Right atrium auricular region (tissue), 2 donors: ENCODE results near the gene PRCP. TPM values are rescaled to one million over a fixed set of nuclear protein-coding genes. Genes with fewer than 3 reads are reported as not detected.

Experiments
- DNase-seq: peaks from one replicate; pipeline ENCODE4 v3.0.0-alpha.2; 2019; ENCODE audit warnings: low spot score
- H3K27ac ChIP-seq, 2 donors: fragments of 200-600 bp; sonication (generic); 1 replicate in 1 of 2; 2 replicates in 1 of 2; pipeline ENCODE4 v1.5.1; 2016 to 2019
- H3K27me3 ChIP-seq, 2 donors: fragments of 200-600 bp; sonication (generic); one replicate each; pipeline versions ENCODE4 v1.5.1 to v1.6.0; 2017 to 2019
- H3K36me3 ChIP-seq: fragments of 200-600 bp; sonication (generic); one replicate; pipeline ENCODE4 v1.5.1; 2016
- H3K4me1 ChIP-seq, 2 donors: fragments of 200-600 bp; sonication (generic); one replicate each; pipeline versions ENCODE4 v1.5.1 to v1.6.0; 2017 to 2019
- H3K4me3 ChIP-seq, 2 donors: fragments of 200-600 bp; sonication (generic); 1 replicate in 1 of 2; 2 replicates in 1 of 2; pipeline ENCODE4 v1.5.1; 2017 to 2019; ENCODE audit warnings: mild to moderate bottlenecking in 1 of 2, moderate library complexity in 1 of 2
- H3K9me3 ChIP-seq, 2 donors: fragments of 200-600 bp; sonication (generic); one replicate each; pipeline ENCODE4 v1.5.1; 2019
- total RNA-seq, 2 donors: library from RNA; depleted of rRNA; stranded (reverse); fragments of >200 nt; gene quantifications; one replicate each; pipeline ENCODE4 v1.1.0, GENCODE V29; 2016
- TF ChIP-seq, protein P1 (sequence below), 2 donors: fragments of 200-600 bp; sonication (generic); IDR thresholded peaks; one replicate each; pipeline ENCODE4 v1.5.1; 2019; ENCODE audit warnings: antibody characterized with exemption in 2 of 2

Gene PRCP
- total RNA-seq, 2 donors from 2014 or later, result 52.5 to 60.1 TPM

DNA sequence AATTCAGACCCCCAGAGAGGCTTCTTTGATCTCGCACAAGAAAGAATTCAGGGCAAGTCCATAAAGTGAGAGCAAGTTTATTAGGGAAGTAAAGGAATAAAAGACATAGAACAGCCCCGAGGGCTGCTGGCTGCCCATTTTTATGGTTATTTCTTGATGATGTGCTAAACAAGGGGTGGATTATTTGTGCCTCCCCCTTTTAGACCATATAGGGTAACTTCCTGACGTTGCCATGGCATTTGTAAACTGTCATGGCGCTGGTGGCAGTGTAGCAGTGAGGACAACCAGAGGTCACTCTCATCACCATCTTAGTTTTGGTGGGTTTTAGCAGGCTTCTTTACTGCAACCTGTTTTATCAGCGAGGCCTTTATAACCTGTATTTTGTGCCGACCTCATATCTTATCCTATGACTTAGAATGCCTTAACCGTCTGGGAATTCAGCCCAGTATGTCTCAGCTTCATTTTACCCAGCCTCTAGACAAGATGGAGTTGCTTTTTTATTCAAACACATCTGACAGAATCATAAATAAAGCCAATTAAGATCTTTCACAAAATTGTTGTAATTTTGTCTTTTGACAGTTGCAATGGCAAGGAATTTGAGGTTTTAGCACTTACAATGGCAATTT is 8.9 kb upstream of the PRCP start:
- no peak for DNase-seq
- H3K27ac ChIP-seq, result no peak overlapping the region
- peaks cover 0 to 10% of the 10 kb centered on the region in 2 donors for H3K9me3 ChIP-seq
- no peaks in the 10 kb centered on the region for H3K4me1 ChIP-seq
- H3K4me3 ChIP-seq, result no peak overlapping the region
- TF ChIP-seq, protein P1, sequence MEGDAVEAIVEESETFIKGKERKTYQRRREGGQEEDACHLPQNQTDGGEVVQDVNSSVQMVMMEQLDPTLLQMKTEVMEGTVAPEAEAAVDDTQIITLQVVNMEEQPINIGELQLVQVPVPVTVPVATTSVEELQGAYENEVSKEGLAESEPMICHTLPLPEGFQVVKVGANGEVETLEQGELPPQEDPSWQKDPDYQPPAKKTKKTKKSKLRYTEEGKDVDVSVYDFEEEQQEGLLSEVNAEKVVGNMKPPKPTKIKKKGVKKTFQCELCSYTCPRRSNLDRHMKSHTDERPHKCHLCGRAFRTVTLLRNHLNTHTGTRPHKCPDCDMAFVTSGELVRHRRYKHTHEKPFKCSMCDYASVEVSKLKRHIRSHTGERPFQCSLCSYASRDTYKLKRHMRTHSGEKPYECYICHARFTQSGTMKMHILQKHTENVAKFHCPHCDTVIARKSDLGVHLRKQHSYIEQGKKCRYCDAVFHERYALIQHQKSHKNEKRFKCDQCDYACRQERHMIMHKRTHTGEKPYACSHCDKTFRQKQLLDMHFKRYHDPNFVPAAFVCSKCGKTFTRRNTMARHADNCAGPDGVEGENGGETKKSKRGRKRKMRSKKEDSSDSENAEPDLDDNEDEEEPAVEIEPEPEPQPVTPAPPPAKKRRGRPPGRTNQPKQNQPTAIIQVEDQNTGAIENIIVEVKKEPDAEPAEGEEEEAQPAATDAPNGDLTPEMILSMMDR (IDR thresholded peaks at IDR 0.05), result no peak
- H3K27me3 ChIP-seq, result no peaks in the 10 kb centered on the region
- H3K36me3 ChIP-seq, result no peaks in the 10 kb centered on the region

DNA sequence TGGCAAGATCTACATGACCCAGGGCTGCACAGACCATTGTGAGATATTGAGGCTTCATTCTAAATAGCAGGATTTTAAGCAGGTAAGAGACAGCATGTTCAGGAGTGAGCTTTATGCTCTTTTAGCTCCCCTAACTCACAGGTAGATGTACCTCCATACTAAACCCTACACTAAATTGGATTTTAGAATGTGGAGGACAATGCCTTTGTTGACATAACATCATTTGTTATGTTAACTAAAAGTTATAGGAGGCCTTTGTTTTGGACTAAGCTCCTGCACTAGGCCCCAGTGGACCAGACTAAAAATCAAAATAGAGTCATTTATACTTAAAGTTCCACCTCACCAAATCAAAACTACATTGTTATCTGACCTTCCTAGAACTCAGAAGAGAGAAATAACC is 8.1 kb upstream of the PRCP start:
- Histone ChIP-seq H3K4me1 (no peaks in the 10 kb centered on the region), H3K9me3 (peaks cover 0 to 10% of the 10 kb centered on the region in 2 donors), H3K4me3 (no peak overlapping the region), H3K27me3 (no peaks in the 10 kb centered on the region), H3K36me3 (no peaks in the 10 kb centered on the region), H3K27ac (no peak overlapping the region)
- TF ChIP-seq, protein P1 (IDR thresholded peaks at IDR 0.05), result no peak
- no peak for DNase-seq

DNA sequence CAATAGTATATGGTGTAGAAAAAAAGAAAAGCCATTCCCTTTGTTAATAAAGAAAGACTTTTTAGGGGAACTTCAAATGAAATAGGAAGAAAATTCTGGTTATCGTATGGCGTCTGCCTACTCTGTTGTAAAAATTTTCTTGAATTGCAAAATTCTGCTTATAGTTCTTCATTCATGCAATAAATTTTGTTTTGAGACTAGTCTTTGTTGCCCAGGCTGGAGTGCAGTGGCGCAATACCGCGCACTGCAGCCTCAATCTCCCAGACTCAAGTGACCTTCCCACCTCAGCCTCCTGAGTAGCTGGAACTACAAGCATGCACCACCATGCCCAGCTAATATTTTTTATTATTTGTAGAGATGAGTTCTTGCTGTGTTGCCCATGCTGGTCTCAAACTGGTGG is 7.1 kb upstream of the PRCP start:
- no peaks in the 10 kb centered on the region for H3K27me3 ChIP-seq
- H3K27ac ChIP-seq, result no peak overlapping the region
- peaks cover 0 to 10% of the 10 kb centered on the region in 2 donors for H3K9me3 ChIP-seq
- no peak for DNase-seq
- no peak overlapping the region for H3K4me3 ChIP-seq
- no peaks in the 10 kb centered on the region for H3K36me3 ChIP-seq
- TF ChIP-seq, protein P1 (IDR thresholded peaks at IDR 0.05), result no peak
- H3K4me1 ChIP-seq, result peaks cover 0 to under 1% of the 10 kb centered on the region in 2 donors

DNA sequence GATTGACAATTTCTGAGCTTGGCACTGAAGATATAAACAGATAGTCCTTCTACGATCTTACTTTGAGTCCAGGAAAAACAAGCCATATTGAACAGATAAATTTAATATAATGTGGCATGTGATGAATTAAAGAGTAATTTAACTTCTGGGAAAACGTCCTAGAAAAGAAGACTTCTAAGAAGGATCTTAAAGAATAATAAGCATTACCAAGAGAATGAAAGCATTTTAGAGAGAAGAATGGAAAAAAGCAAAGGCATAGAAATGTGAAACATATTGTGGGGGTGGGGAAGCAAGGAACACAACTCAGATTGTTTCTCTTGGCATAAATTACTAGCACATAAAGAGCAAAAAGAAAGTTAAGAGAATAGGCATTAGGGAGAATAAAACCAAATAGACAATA is 6.7 kb upstream of the PRCP start:
- Histone ChIP-seq H3K27me3 (no peaks in the 10 kb centered on the region), H3K9me3 (peaks cover 0 to 7% of the 10 kb centered on the region in 2 donors), H3K27ac (no peak overlapping the region), H3K4me3 (no peak overlapping the region), H3K36me3 (no peaks in the 10 kb centered on the region), H3K4me1 (peaks cover 0 to 4% of the 10 kb centered on the region in 2 donors)
- no peak for DNase-seq
- TF ChIP-seq, protein P1 (IDR thresholded peaks at IDR 0.05), result no peak

DNA sequence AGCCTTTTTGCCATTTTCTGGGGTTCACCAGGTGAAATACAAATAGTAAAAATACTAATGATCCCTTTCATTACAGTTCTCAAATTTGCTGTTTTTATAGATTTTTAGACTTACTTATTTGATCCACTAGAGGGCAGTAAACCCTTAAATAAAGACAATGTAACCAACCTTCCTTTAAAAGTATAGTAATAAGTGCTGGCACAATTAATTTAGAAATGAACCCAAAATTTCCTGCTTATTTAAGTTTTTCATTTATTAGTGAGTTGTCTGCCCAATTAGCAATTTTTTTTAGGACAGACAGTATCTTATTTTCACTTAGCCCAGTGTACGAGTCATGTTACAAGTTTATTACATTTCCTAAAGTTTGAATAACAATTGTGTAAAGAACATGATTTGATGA is 6.0 kb upstream of the PRCP start:
- TF ChIP-seq, protein P1 (IDR thresholded peaks at IDR 0.05), result peak; percentile 46 to 75
- H3K4me1 ChIP-seq, result peaks cover 0 to 8% of the 10 kb centered on the region in 2 donors
- no peak overlapping the region for H3K4me3 ChIP-seq
- H3K27ac ChIP-seq, result no peak overlapping the region
- no peaks in the 10 kb centered on the region for H3K27me3 ChIP-seq
- no peaks in the 10 kb centered on the region for H3K36me3 ChIP-seq
- H3K9me3 ChIP-seq, result peaks cover 0 to under 1% of the 10 kb centered on the region in 2 donors
- DNase-seq, result no peak
